Measurements from ENCODE around the gene BUD13. TPM values are rescaled to one million over a fixed set of nuclear protein-coding genes. Genes with fewer than 3 reads are reported as not detected.
"Not testable (repeated sequence)": the region's sequence is repeated elsewhere in the genome, so short reads cannot be mapped to it uniquely, and the experiment has no call there.

BUD13 gene
- total RNA-seq, 2 experiments from 2014 or later = 33.4 to 37.0 TPM

GRCh38 chr11:116786966-116787365, 14.2 kb upstream of the BUD13 start:
- no peaks in the 10 kb centered on the region for H3K9me3 Mint-ChIP-seq
- peaks cover 47% of the 10 kb centered on the region for H3K4me1 Mint-ChIP-seq
- H3K27ac Mint-ChIP-seq = peak overlapping the region; percentile 59
- H3K27me3 Mint-ChIP-seq = no peaks in the 10 kb centered on the region
- DNase-seq = no peak
- H3K4me3 Mint-ChIP-seq = peak overlapping the region; percentile 89
- peaks cover 30% of the 10 kb centered on the region for H3K36me3 Mint-ChIP-seq

GRCh38 chr11:116786326-116786725, 13.5 kb upstream of the BUD13 start:
- Mint-ChIP-seq H3K36me3 (peaks cover 32% of the 10 kb centered on the region), H3K9me3 (no peaks in the 10 kb centered on the region), H3K4me3 (peak overlapping the region; percentile 89), H3K27ac (no peak overlapping the region), H3K27me3 (no peaks in the 10 kb centered on the region), H3K4me1 (peaks cover 49% of the 10 kb centered on the region)
- DNase-seq = no peak

GRCh38 chr11:116782728-116783127, 9.9 kb upstream of the BUD13 start:
- H3K36me3 Mint-ChIP-seq = peaks cover 58% of the 10 kb centered on the region
- no peak for DNase-seq
- no peaks in the 10 kb centered on the region for H3K9me3 Mint-ChIP-seq
- no peak overlapping the region for H3K4me3 Mint-ChIP-seq
- peaks cover 67% of the 10 kb centered on the region for H3K4me1 Mint-ChIP-seq
- no peaks in the 10 kb centered on the region for H3K27me3 Mint-ChIP-seq
- H3K27ac Mint-ChIP-seq = peak overlapping the region; percentile 55

GRCh38 chr11:116778556-116778955, 5.8 kb upstream of the BUD13 start:
- Mint-ChIP-seq H3K4me3 (no peak overlapping the region), H3K27me3 (no peaks in the 10 kb centered on the region), H3K36me3 (peaks cover 49% of the 10 kb centered on the region), H3K4me1 (peaks cover 63% of the 10 kb centered on the region), H3K9me3 (no peaks in the 10 kb centered on the region), H3K27ac (peak overlapping the region; percentile 72)
- no peak for DNase-seq

- Mint-ChIP-seq H3K27me3 (no peaks in the 10 kb centered on the region), H3K27ac (peak overlapping the region; percentile 69), H3K4me1 (peaks cover 52% of the 10 kb centered on the region), H3K4me3 (no peak overlapping the region), H3K36me3 (peaks cover 43% of the 10 kb centered on the region), H3K9me3 (no peaks in the 10 kb centered on the region)
- DNase-seq = no peak
Observed at GRCh38 chr11:116777056-116777455, 4.3 kb upstream of the BUD13 start.

- no peak for DNase-seq
- no peaks in the 10 kb centered on the region for H3K9me3 Mint-ChIP-seq
- no peaks in the 10 kb centered on the region for H3K27me3 Mint-ChIP-seq
- H3K4me1 Mint-ChIP-seq = peaks cover 55% of the 10 kb centered on the region
- no peak overlapping the region for H3K4me3 Mint-ChIP-seq
- H3K27ac Mint-ChIP-seq = peak overlapping the region; percentile 69
- H3K36me3 Mint-ChIP-seq = peaks cover 47% of the 10 kb centered on the region
Observed at GRCh38 chr11:116776522-116776984, 3.8 kb upstream of the BUD13 start.

GRCh38 chr11:116775975-116776374, 3.2 kb upstream of the BUD13 start:
- Mint-ChIP-seq H3K9me3 (no peaks in the 10 kb centered on the region), H3K4me1 (peaks cover 54% of the 10 kb centered on the region), H3K27me3 (no peaks in the 10 kb centered on the region), H3K27ac (peak overlapping the region; percentile 69), H3K36me3 (peaks cover 44% of the 10 kb centered on the region), H3K4me3 (no peak overlapping the region)
- no peak for DNase-seq

- H3K9me3 Mint-ChIP-seq = no peaks in the 10 kb centered on the region
Observed at GRCh38 chr11:116774661-116775060, 1.9 kb upstream of the BUD13 start.

GRCh38 chr11:116773203-116774097, 663 bp upstream of the BUD13 start:
- peaks cover 44% of the 10 kb centered on the region for H3K36me3 Mint-ChIP-seq
- no peak for DNase-seq
- H3K27me3 Mint-ChIP-seq = no peaks in the 10 kb centered on the region
- H3K9me3 Mint-ChIP-seq = no peaks in the 10 kb centered on the region
- H3K27ac Mint-ChIP-seq = peak overlapping the region; percentile 96
- peak overlapping the region; percentile 98 for H3K4me3 Mint-ChIP-seq
- H3K4me1 Mint-ChIP-seq = peaks cover 40% of the 10 kb centered on the region

More at GRCh38 chr11:116774661-116775060, 1.9 kb upstream of the BUD13 start:
- Mint-ChIP-seq H3K4me1 (peaks cover 51% of the 10 kb centered on the region), H3K27ac (no peak overlapping the region), H3K27me3 (no peaks in the 10 kb centered on the region), H3K36me3 (peaks cover 49% of the 10 kb centered on the region), H3K4me3 (no peak overlapping the region)
- DNase-seq = no peak

- H3K27ac Mint-ChIP-seq = peak overlapping the region; percentile 96
- H3K27me3 Mint-ChIP-seq = no peaks in the 10 kb centered on the region
- H3K4me3 Mint-ChIP-seq = peak overlapping the region; percentile 98
- H3K36me3 Mint-ChIP-seq = peaks cover 33% of the 10 kb centered on the region
- no peaks in the 10 kb centered on the region for H3K9me3 Mint-ChIP-seq
- DNase-seq = no peak
- H3K4me1 Mint-ChIP-seq = peaks cover 33% of the 10 kb centered on the region
Observed at GRCh38 chr11:116771935-116772334, 852 bp downstream of the BUD13 start.

GRCh38 chr11:116762132-116762531, 10.7 kb downstream of the BUD13 start:
- no peak overlapping the region for H3K27ac Mint-ChIP-seq
- H3K36me3 Mint-ChIP-seq = peaks cover 19% of the 10 kb centered on the region
- peaks cover 8% of the 10 kb centered on the region for H3K4me1 Mint-ChIP-seq
- no peak for DNase-seq
- H3K27me3 Mint-ChIP-seq = no peaks in the 10 kb centered on the region
- H3K4me3 Mint-ChIP-seq = no peak overlapping the region
- no peaks in the 10 kb centered on the region for H3K9me3 Mint-ChIP-seq

- not testable (repeated sequence) for DNase-seq, H3K27ac Mint-ChIP-seq, H3K4me1 Mint-ChIP-seq, H3K27me3 Mint-ChIP-seq, H3K4me3 Mint-ChIP-seq, H3K9me3 Mint-ChIP-seq
- peaks cover 18% of the 10 kb centered on the region for H3K36me3 Mint-ChIP-seq
Observed at GRCh38 chr11:116756044-116756443, 16.7 kb downstream of the BUD13 start.

- Mint-ChIP-seq H3K9me3 (no peaks in the 10 kb centered on the region), H3K36me3 (peaks cover 14% of the 10 kb centered on the region), H3K27ac (no peak overlapping the region), H3K4me1 (no peaks in the 10 kb centered on the region), H3K4me3 (no peak overlapping the region), H3K27me3 (no peaks in the 10 kb centered on the region)
- DNase-seq = no peak
Observed at GRCh38 chr11:116750070-116750718, 22.6 kb downstream of the BUD13 start.

- Mint-ChIP-seq H3K4me1 (peaks cover 4% of the 10 kb centered on the region), H3K27me3 (no peaks in the 10 kb centered on the region), H3K4me3 (no peak overlapping the region), H3K36me3 (peaks cover 5% of the 10 kb centered on the region), H3K9me3 (no peaks in the 10 kb centered on the region), H3K27ac (no peak overlapping the region)
- no peak for DNase-seq
Observed at GRCh38 chr11:116742104-116742503, 30.7 kb downstream of the BUD13 start.

GRCh38 chr11:116740741-116741140, 32.0 kb downstream of the BUD13 start:
- H3K4me1 Mint-ChIP-seq = peaks cover 4% of the 10 kb centered on the region
- H3K4me3 Mint-ChIP-seq = no peak overlapping the region
- H3K9me3 Mint-ChIP-seq = no peaks in the 10 kb centered on the region
- peaks cover 3% of the 10 kb centered on the region for H3K36me3 Mint-ChIP-seq
- no peak overlapping the region for H3K27ac Mint-ChIP-seq
- H3K27me3 Mint-ChIP-seq = no peaks in the 10 kb centered on the region
- no peak for DNase-seq

Data from activated naive CD8-positive, alpha-beta T cell treated with anti-CD3 and anti-CD28 coated beads for 36 hours (primary cell).